Amygdala (tissue), 56 donors: Measurements from ENCODE around the gene POLE4.

Experiments
- DNase-seq, 56 donors: peaks; one replicate each; lab custom pipeline; 2025; lab: John Stamatoyannopoulos, UW

Gene POLE4

DNA sequence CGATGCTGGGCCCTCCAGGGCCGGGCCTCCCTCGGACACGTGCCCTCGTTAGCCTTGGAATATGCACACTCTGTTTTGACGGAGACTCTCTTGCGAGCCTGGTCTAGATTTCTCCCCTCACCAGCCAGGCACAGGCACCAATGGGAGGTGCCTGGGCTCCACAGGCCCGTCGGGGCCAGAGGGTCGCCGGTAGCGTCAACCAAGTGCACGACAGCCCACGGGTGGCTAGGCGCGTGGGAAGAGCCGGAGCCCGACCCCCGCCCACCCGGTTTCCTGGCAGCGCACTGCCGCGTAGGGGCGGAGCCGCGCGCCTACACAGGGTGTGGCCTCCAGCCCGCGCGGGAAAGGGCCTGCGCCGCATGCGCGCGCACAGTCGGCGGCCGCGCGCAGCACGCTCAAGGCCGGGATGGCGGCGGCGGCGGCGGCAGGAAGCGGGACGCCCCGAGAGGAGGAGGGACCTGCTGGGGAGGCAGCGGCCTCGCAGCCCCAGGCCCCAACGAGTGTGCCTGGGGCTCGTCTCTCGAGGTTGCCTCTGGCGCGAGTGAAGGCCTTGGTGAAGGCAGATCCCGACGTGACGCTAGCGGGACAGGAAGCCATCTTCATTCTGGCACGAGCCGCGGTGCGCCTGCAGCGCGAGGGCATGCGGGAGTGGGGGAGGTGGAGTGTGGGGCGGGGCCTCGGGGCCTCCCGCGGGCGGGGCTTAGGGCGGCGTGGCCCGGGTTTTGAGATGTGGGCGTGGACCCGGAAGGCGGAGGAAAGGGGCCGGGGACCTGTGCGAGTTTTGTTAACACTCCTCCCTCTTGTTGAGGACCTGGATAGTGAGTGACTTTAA is at the start of gene POLE4:
Gene POLE4, plus strand, starts transcription at position 370 of the 832 bp plus-strand sequence. Its CDS starts 37 bp downstream, at position 407.
- peak; percentile 17 to 96 (median 85) for DNase-seq

- no peak for DNase-seq
These were observed 49.5 kb upstream of the POLE4 start for GRCh38 chr2:74908748-74909444.

- no peak for DNase-seq
These were observed 48.2 kb upstream of the POLE4 start for GRCh38 chr2:74910245-74910644.

DNA sequence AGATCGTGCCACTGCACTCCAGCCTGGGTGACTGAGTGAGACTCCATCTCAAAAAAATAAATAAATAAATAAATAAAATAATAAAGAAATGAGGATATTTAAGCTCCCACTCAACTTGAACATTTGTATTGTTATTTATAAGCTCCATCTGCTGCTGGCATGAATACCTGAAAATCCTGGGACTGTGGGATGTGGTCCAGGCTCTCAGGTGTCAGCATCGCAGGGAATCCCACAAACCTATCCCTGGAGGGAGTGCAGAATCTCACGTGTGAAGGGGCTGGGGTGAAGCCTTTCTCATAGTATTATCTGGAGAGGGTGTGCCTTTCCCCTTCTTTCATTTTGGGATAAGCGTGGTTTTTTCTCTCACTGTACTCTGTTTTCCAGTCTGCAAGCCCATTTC is 47.4 kb upstream of the POLE4 start:
- no peak for DNase-seq

DNA sequence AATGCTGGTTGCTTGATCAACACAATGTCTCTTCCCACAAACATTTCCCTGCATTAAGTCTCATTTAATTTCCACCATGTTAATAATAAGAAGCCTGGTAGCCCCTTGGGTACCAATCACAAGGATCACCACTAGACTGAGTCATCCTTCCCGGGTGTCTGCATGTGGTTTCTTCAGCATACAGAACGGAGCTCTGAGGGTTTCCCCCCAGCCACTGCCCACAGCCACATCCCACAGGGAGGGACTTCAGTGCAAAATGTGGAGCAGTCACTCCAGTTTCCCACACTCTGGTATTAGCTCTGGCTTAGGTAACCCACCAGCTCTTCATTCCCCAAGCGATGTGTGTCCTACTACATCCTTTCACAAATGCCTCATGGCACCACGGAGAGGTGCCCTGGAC is 42.7 kb upstream of the POLE4 start:
- DNase-seq: no peak

DNA sequence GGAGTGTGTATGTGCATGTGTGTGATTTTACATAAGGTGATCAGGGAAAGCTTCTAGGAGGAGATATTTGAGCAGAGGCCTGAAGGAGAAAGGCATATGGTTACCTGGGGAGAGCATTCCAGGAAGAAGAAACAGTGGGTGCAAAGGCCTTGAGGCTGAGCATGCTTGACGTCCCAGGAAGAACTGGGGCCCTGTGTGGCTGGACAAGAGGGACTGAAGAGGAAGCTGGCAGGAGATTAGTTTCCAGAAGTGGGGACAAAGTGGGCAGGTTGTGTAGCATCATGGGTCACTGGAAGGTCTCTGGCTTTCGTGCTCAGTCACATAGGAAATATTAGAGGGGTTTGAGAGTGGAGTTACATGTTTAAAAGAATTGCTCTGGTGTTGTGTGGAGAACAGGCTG is 42.0 kb upstream of the POLE4 start:
- no peak for DNase-seq

GRCh38 chr2:74917702-74918619 is 40.5 kb upstream of the POLE4 start:
- DNase-seq: no peak

- DNase-seq: peak in 43 of 56 donors; percentile 4 to 71 (median 33)
These were observed 38.6 kb upstream of the POLE4 start for GRCh38 chr2:74919827-74920226.

DNA sequence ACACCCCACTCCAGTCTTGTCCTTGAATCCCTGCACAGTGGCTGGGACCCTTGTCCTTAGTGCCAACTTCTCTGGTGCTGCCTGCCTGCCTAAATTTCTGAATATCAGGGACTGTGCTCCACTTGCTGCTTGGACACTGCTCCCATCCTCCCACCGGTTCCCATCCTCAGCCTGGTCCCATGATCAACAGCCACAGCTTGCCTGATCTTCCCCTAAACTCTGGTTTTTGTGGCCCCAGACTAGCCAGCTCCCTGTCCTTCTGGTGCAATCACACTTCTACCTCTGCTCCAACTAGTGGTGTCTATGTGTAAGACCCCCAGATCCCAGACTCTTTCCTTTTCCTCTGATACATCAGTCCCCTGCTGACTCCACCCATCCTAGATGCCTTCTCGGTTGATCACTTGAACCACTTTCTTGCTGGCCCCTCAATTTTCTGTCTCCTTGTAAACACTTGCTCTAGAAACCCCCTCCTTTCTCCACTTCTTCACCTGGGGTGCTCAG is 37.2 kb upstream of the POLE4 start:
- DNase-seq: no peak

DNA sequence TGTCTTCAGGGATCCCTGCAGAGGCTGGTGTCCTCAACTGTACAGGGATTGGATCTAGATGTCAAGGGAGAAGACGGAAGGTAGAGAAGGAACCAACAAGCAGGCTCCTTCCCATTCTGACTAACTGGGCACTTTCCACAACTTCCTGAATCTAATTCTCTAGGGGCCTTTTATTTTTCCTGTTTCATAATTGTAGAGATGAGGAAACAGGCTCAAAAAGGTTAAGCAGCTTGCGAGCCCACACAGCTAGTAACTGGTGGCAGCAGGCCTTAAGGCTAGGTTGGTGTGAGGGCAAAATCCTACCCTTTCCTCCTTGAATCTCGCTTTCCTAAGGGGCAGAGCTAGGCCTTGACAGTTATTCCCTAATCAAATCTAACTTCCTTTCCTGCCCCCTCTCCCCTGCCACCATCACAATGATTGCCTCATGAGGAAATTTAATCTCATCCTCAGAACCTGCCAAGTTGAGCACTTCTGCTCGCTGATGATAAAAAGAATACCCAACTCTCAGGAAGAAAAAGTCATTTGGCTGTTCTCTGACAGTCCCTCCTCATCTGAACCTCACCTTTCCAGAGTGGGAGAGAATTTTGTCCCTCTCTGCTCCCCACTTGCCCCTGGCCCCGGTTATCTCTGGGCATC is 35.7 kb upstream of the POLE4 start:
- no peak for DNase-seq

GRCh38 chr2:74924463-74925265 is 33.8 kb upstream of the POLE4 start:
- no peak for DNase-seq

DNA sequence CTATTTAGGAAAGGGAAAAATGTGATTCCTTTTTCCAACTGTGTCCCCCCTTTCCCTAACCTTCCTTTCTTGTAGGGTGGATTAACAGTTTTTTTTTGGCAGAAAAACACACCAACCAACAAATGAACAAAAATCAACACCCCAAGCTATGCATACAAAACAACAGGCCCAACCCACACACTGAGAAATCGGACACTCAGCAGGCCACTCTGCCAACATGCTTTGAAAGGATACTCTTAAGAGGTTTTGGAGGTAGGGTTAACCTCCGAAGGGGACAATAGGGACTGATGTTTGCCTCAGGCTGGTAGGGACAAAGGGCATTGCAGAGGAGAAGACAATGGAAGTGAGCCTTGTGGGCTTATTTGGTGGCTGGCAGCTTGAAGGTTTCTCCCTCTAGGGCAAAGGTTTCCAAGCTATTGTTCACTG is 33.1 kb upstream of the POLE4 start:
- no peak for DNase-seq

GRCh38 chr2:74927621-74928020 is 30.8 kb upstream of the POLE4 start:
- DNase-seq: no peak

- no peak for DNase-seq
These were observed 27.5 kb upstream of the POLE4 start for GRCh38 chr2:74930811-74931486.

- no peak for DNase-seq
These were observed 26.5 kb upstream of the POLE4 start for GRCh38 chr2:74931940-74932339.

DNA sequence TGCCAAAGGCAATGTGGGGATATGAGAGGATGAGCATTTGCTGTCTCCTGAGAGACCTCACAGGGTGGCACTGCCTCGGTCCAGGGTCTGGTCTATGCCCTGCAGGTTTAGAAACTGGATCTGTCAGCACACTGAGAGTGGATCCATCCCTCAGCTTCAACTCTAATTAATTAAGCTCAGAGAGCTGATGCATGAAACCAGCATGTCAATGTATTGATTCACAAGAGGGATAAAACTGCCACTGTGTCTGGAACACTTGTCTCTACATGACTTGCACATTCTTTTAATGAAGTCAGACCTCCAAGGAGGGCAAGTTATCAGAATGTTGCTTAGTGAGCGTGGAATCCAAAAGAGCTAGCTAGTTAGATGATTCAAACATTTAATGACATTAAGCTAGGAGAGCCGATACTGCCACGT is 22.5 kb upstream of the POLE4 start:
- no peak for DNase-seq

GRCh38 chr2:74937221-74937880 is 21.1 kb upstream of the POLE4 start:
- DNase-seq: no peak

DNA sequence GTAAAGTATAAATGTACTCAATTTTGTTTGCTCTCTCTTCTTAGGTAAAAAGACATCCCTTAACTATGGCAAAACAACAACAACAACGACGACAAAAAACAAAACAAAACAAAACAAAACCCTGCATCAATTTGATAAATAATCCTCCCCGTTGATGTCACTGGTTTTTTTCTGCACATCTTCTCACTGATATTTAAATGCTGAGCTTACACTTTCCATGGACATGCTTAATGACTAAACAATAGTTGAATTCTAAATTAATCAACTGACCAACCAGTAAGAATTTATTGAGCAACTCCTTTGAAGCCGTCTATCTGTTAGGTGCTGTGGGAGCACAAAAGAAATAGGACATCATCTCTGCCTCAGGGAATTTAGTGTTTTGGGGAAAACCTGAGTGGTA is 20.2 kb upstream of the POLE4 start:
- DNase-seq: no peak
